Liver (tissue), 9 donors: ENCODE data around the gene M1AP. TPM values are rescaled to one million over a fixed set of nuclear protein-coding genes. Genes with fewer than 3 reads are reported as not detected.

Source experiments
- DNase-seq: peaks from one replicate; pipeline ENCODE4 v3.0.0-alpha.2; 2017; ENCODE audit warnings: low spot score
- H3K27ac ChIP-seq, 2 donors: one replicate each; pipeline ENCODE4 v1.7.0; 2013; ENCODE audit warnings: inconsistent platforms in 2 of 2, low read length in 2 of 2, control low read depth in 1 of 2, low read depth in 1 of 2, mild to moderate bottlenecking in 1 of 2
- H3K27me3 ChIP-seq, 4 donors: one replicate each; pipeline versions ENCODE4 v1.6.1 to v1.7.0; 2013; ENCODE audit warnings: low read length in 3 of 4, inconsistent platforms in 1 of 4, mild to moderate bottlenecking in 1 of 4, moderate library complexity in 1 of 4; ENCODE audit not compliant: control insufficient read depth in 4 of 4, insufficient read depth in 4 of 4
- H3K36me3 ChIP-seq, 4 donors: one replicate each; pipeline versions ENCODE4 v1.6.1 to v1.7.0; 2013; ENCODE audit warnings: low read length in 3 of 4, mild to moderate bottlenecking in 3 of 4, low read depth in 1 of 4, moderate library complexity in 1 of 4; ENCODE audit not compliant: control insufficient read depth in 4 of 4, insufficient read depth in 3 of 4
- H3K4me1 ChIP-seq, 4 donors: one replicate each; pipeline versions ENCODE4 v1.6.1 to v1.7.0; 2013; ENCODE audit warnings: low read length in 3 of 4, mild to moderate bottlenecking in 3 of 4, moderate library complexity in 1 of 4; ENCODE audit not compliant: control insufficient read depth in 4 of 4, insufficient read depth in 4 of 4
- H3K4me3 ChIP-seq, 3 donors: one replicate each; pipeline versions ENCODE4 v1.6.1 to v1.7.0; 2013; ENCODE audit warnings: low read length in 3 of 3, control low read depth in 1 of 3, low read depth in 1 of 3, mild to moderate bottlenecking in 1 of 3
- H3K9ac ChIP-seq, 2 donors: one replicate each; pipeline ENCODE4 v1.7.0; 2013; ENCODE audit warnings: low read length in 2 of 2, mild to moderate bottlenecking in 2 of 2, moderate library complexity in 2 of 2, control low read depth in 1 of 2, low read depth in 1 of 2
- H3K9me3 ChIP-seq, 4 donors: one replicate each; pipeline versions ENCODE4 v1.6.1 to v1.7.0; 2013; ENCODE audit warnings: low read length in 3 of 4; ENCODE audit not compliant: control insufficient read depth in 4 of 4
- CTCF ChIP-seq: fragments of 150-350 bp; IDR thresholded peaks from 2 replicates; pipeline ENCODE4 v1.5.1; 2017; ENCODE audit warnings: improper control_type of control experiment, low read depth, low read length; ENCODE audit not compliant: missing input control
- EGR1 ChIP-seq, 2 donors: IDR thresholded peaks; 2 replicates each; pipeline ENCODE4 v1.6.1; 2016 to 2018; ENCODE audit warnings: antibody characterized with exemption in 2 of 2, low read depth in 2 of 2
- FOXA1 ChIP-seq: IDR thresholded peaks from 2 replicates; pipeline ENCODE4 v1.6.1; 2016; ENCODE audit warnings: antibody characterized with exemption
- FOXA2 ChIP-seq: IDR thresholded peaks from 2 replicates; pipeline ENCODE4 v1.6.1; 2016; ENCODE audit warnings: antibody characterized with exemption
- HNF4A ChIP-seq, 2 donors: conservative IDR thresholded peaks; 2 replicates each; pipeline ENCODE4 v1.6.1; 2016; ENCODE audit warnings: antibody characterized with exemption in 2 of 2, mild to moderate bottlenecking in 2 of 2
- HNF4G ChIP-seq: IDR thresholded peaks from 2 replicates; pipeline ENCODE4 v1.6.1; 2016; ENCODE audit warnings: antibody characterized with exemption
- JUND ChIP-seq, 2 donors: IDR thresholded peaks; 2 replicates each; pipeline ENCODE4 v1.6.1; 2016; ENCODE audit warnings: antibody characterized with exemption in 2 of 2
- MAX ChIP-seq: IDR thresholded peaks from 2 replicates; pipeline ENCODE4 v1.6.1; 2016; ENCODE audit warnings: antibody characterized with exemption
- NR2F2 ChIP-seq: IDR thresholded peaks from 2 replicates; pipeline ENCODE4 v1.6.1; 2016; ENCODE audit warnings: antibody characterized with exemption
- RAD21 ChIP-seq, 2 donors: IDR thresholded peaks; 2 replicates each; pipeline ENCODE4 v1.6.1; 2016; ENCODE audit warnings: antibody characterized with exemption in 2 of 2, mild to moderate bottlenecking in 2 of 2
- WGBS: extraction: QIAGEN DNeasy Blood & Tissue Kit; methylation state at CpG from one replicate; pipeline ENCODE4 v1.1.7; 2013; 5-methylcytosine and 5-hydroxymethylcytosine counted together
- polyA plus RNA-seq, 2 donors: library from polyadenylated mRNA; stranded (reverse) in 1 of 2; unstranded in 1 of 2; fragments of 200-250 nt in 1 of 2; fragments of >200 nt in 1 of 2; fragmentation: Nextera tagmentation in 1 of 2; extraction: Ambion mirVana in 1 of 2; gene quantifications; one replicate each; pipeline versions ENCODE4 v1.2.1 to v1.2.3, GENCODE V29; 2013 to 2015
- total RNA-seq, 2 donors: library from RNA; depleted of rRNA; stranded (reverse); fragments of >200 nt; gene quantifications; one replicate each; pipeline ENCODE4 v1.2.3, GENCODE V29; 2014
- TF ChIP-seq, protein P1 (sequence below): IDR thresholded peaks from 2 replicates; pipeline ENCODE4 v1.6.1; 2016; ENCODE audit warnings: antibody characterized with exemption
- donor health status: healthy.
- donor health status: healthy.
- donor health status: healthy.
- donor health status: healthy.
- donor health status: healthy.

Gene M1AP
- total and polyA plus RNA-seq, 4 donors: under 0.01 to 0.38 (median 0.08) TPM

- peaks cover 9 to 29% (median 20%) of the 10 kb centered on the region in 4 donors for H3K4me1 ChIP-seq
- TF ChIP-seq, protein P1, sequence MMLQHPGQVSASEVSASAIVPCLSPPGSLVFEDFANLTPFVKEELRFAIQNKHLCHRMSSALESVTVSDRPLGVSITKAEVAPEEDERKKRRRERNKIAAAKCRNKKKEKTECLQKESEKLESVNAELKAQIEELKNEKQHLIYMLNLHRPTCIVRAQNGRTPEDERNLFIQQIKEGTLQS: no peak
- no peak for TF ChIP-seq EGR1 (IDR thresholded peaks at IDR 0.05; ENCODE audit: low read depth in 2 of 2)
- no peak for TF ChIP-seq JUND (IDR thresholded peaks at IDR 0.05)
- TF ChIP-seq FOXA1: no peak
- TF ChIP-seq FOXA2: no peak
- no peak for TF ChIP-seq HNF4G
- no peak for TF ChIP-seq NR2F2
- TF ChIP-seq CTCF: no peak
- H3K36me3 ChIP-seq: peaks cover 0 to 6% (median 2%) of the 10 kb centered on the region in 4 donors
- H3K9ac ChIP-seq: no peak overlapping the region
- H3K9me3 ChIP-seq: no peaks in the 10 kb centered on the region
- H3K27ac ChIP-seq: no peak overlapping the region
- H3K27me3 ChIP-seq: peaks cover 4 to 20% (median 9%) of the 10 kb centered on the region in 4 donors
- 80% methylated on average over 4 of the region's 4 CpGs for WGBS
- no peak for DNase-seq
- H3K4me3 ChIP-seq: no peak overlapping the region
Measured at GRCh38 chr2:74510272-74510671, 137.9 kb downstream of the M1AP start.

GRCh38 chr2:74507926-74508520 is 140.1 kb downstream of the M1AP start:
- Histone ChIP-seq H3K27me3 (peaks cover 0 to 16% (median 2%) of the 10 kb centered on the region in 4 donors), H3K9me3 (no peaks in the 10 kb centered on the region), H3K27ac (peak overlapping the region; percentile 99), H3K9ac (peak overlapping the region; percentile 53 to 91), H3K4me3 (peak overlapping the region; percentile 70 to 92 (median 90)), H3K36me3 (peaks cover 0 to 6% (median 4%) of the 10 kb centered on the region in 4 donors), H3K4me1 (peaks cover 11 to 47% (median 34%) of the 10 kb centered on the region in 4 donors)
- no peak for TF ChIP-seq MAX
- no peak for TF ChIP-seq JUND (IDR thresholded peaks at IDR 0.05)
- TF ChIP-seq, protein P1: no peak
- TF ChIP-seq RAD21 (IDR thresholded peaks at IDR 0.05): no peak
- no peak for TF ChIP-seq FOXA1
- no peak for TF ChIP-seq HNF4A (conservative IDR thresholded peaks at IDR 0.05)
- DNase-seq: no peak
- 17% methylated on average over 38 of the region's 38 CpGs for WGBS

Other genes starting within 250 kb of the M1AP start
- gene C2orf81, start 226.7 kb downstream of the M1AP start, total RNA-seq: under 1 TPM; 0.08 to 0.23 TPM
- gene C2orf81, start 226.7 kb downstream of the M1AP start, polyA plus RNA-seq: under 1 TPM; 0.35 to 0.44 TPM
- gene WDR54, start 226.6 kb downstream of the M1AP start, total RNA-seq: 1 to 10 TPM; 1.7 to 4.2 TPM
- gene WDR54, start 226.6 kb downstream of the M1AP start, polyA plus RNA-seq: 1 to 10 TPM; 3.0 to 3.2 TPM
- 10 to 100 TPM; 27.8 to 98.0 TPM for gene RTKN, start 206.4 kb downstream of the M1AP start, total RNA-seq
- gene RTKN, start 206.4 kb downstream of the M1AP start, polyA plus RNA-seq: 10 to 100 TPM; 54.4 to 91.7 TPM
- 10 to 100 TPM in 1 of 2 donors, 1 to 10 TPM in 1; 7.0 to 14.8 TPM for gene INO80B, start 193.2 kb downstream of the M1AP start, total RNA-seq
- 10 to 100 TPM in 1 of 2 donors, 1 to 10 TPM in 1; 2.7 to 14.0 TPM for gene INO80B, start 193.2 kb downstream of the M1AP start, polyA plus RNA-seq
- 10 to 100 TPM; 23.5 to 26.2 TPM for gene WBP1, start 189.9 kb downstream of the M1AP start, total RNA-seq
- 10 to 100 TPM; 19.2 to 45.0 TPM for gene WBP1, start 189.9 kb downstream of the M1AP start, polyA plus RNA-seq
- 10 to 100 TPM; 23.4 to 50.0 TPM for gene MOGS, start 182.9 kb downstream of the M1AP start, total RNA-seq
- 10 to 100 TPM; 21.2 to 38.6 TPM for gene MOGS, start 182.9 kb downstream of the M1AP start, polyA plus RNA-seq
- gene MRPL53, start 175.7 kb downstream of the M1AP start, total RNA-seq: 10 to 100 TPM; 12.6 to 21.0 TPM
- gene MRPL53, start 175.7 kb downstream of the M1AP start, polyA plus RNA-seq: 10 to 100 TPM; 51.1 to 72.5 TPM
- 10 to 100 TPM; 13.4 to 28.3 TPM for gene CCDC142, start 165.3 kb downstream of the M1AP start, total RNA-seq
- 1 to 10 TPM; 5.1 to 8.3 TPM for gene CCDC142, start 165.3 kb downstream of the M1AP start, polyA plus RNA-seq
- 10 to 100 TPM in 1 of 2 donors, 1 to 10 TPM in 1; 9.9 to 26.4 TPM for gene TTC31, start 165.2 kb downstream of the M1AP start, total RNA-seq
- gene TTC31, start 165.2 kb downstream of the M1AP start, polyA plus RNA-seq: 10 to 100 TPM; 15.3 to 16.3 TPM
- gene LBX2, start 148.7 kb downstream of the M1AP start, total RNA-seq: 1 to 10 TPM in 1 of 2 donors, under 1 TPM in 1; 0.84 to 2.7 TPM
- 1 to 10 TPM; 2.3 to 2.8 TPM for gene LBX2, start 148.7 kb downstream of the M1AP start, polyA plus RNA-seq
- 10 to 100 TPM in 1 of 2 donors, 1 to 10 TPM in 1; 3.3 to 11.1 TPM for gene PCGF1, start 140.6 kb downstream of the M1AP start, total RNA-seq
- 10 to 100 TPM; 10.6 to 12.5 TPM for gene PCGF1, start 140.6 kb downstream of the M1AP start, polyA plus RNA-seq
- gene TLX2, start 133.9 kb downstream of the M1AP start, total RNA-seq: not detected
- not detected for gene TLX2, start 133.9 kb downstream of the M1AP start, polyA plus RNA-seq
- 1 to 10 TPM in 1 of 2 donors, under 1 TPM in 1; 0.08 to 1.0 TPM for gene DQX1, start 122.1 kb downstream of the M1AP start, total RNA-seq
- under 1 TPM in 1 of 2 donors, not detected in 1; 0.05 TPM for gene DQX1, start 122.1 kb downstream of the M1AP start, polyA plus RNA-seq
- 100 to 1,000 TPM in 1 of 2 donors, 10 to 100 TPM in 1; 62.6 to 126 TPM for gene AUP1, start 118.6 kb downstream of the M1AP start, total RNA-seq
- gene AUP1, start 118.6 kb downstream of the M1AP start, polyA plus RNA-seq: 100 to 1,000 TPM in 1 of 2 donors, 10 to 100 TPM in 1; 96.4 to 122 TPM
- gene HTRA2, start 118.4 kb downstream of the M1AP start, total RNA-seq: 10 to 100 TPM; 18.7 to 81.8 TPM
- gene HTRA2, start 118.4 kb downstream of the M1AP start, polyA plus RNA-seq: 10 to 100 TPM; 13.3 to 18.2 TPM
- 1 to 10 TPM; 1.6 to 2.8 TPM for gene LOXL3, start 94.4 kb downstream of the M1AP start, total RNA-seq
- gene LOXL3, start 94.4 kb downstream of the M1AP start, polyA plus RNA-seq: under 1 TPM; 0.31 to 0.98 TPM
- gene DOK1, start 93.6 kb downstream of the M1AP start, total RNA-seq: 1 to 10 TPM; 4.6 to 8.6 TPM
- gene DOK1, start 93.6 kb downstream of the M1AP start, polyA plus RNA-seq: 1 to 10 TPM; 2.0 to 3.6 TPM
- 1 to 10 TPM in 1 of 2 donors, under 1 TPM in 1; 0.92 to 1.1 TPM for gene SEMA4F, start 5.9 kb upstream of the M1AP start, total RNA-seq
- gene SEMA4F, start 5.9 kb upstream of the M1AP start, polyA plus RNA-seq: under 1 TPM; 0.57 to 0.99 TPM
- gene HK2, start 185.8 kb upstream of the M1AP start, total RNA-seq: 1 to 10 TPM; 1.3 to 3.5 TPM
- gene HK2, start 185.8 kb upstream of the M1AP start, polyA plus RNA-seq: under 1 TPM; 0.21 to 0.67 TPM